ENCODE results near the gene ZNF423. TPM values are rescaled to one million over a fixed set of nuclear protein-coding genes. Genes with fewer than 3 reads are reported as not detected.

Gene ZNF423
- total RNA-seq, 1 donor from 2014 or later, result 10.6 TPM

DNA sequence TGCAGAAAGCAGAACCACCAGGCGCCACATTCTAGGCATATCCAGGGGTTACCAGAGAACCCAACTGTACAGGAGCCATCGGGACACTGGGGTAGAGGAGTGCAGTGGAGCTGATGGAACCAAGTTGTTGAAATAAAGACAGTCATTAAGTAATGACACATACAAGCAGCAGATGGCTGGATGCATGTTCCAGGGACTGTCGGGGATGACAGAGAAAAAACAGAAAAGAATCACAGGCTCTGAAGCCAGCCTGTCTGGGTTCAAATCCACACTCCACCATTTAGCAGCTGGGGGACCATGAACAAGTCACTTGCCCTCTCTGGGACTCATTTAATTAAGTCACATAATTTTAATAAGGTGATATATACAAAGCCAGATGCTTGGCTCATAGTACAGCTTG, 117.1 kb downstream of the ZNF423 start:
- H3K9me3 Mint-ChIP-seq (ENCODE audit: unreplicated experiment), result no peaks in the 10 kb centered on the region
- FAIRE-seq (no peak), DNase-seq (ENCODE audit: low read depth) (no peak)
- H2AFZ ChIP-seq (ENCODE audit: low read depth, low read length), result no peak overlapping the region
- H3K9ac ChIP-seq (ENCODE audit: low read length), result no peak overlapping the region
- H3K4me1 ChIP-seq (ENCODE audit: insufficient read depth, low read length), result no peaks in the 10 kb centered on the region
- no peak overlapping the region for H3K27ac ChIP-seq (ENCODE audit: low read depth, low read length)
- H3K4me2 ChIP-seq (ENCODE audit: low read length), result no peak overlapping the region
- H3K79me2 ChIP-seq (ENCODE audit: insufficient read depth, low read length), result no peaks in the 10 kb centered on the region
- H3K9me3 ChIP-seq (ENCODE audit: insufficient read depth, low read depth, low read length), result no peaks in the 10 kb centered on the region
- TF ChIP-seq, protein P1, sequence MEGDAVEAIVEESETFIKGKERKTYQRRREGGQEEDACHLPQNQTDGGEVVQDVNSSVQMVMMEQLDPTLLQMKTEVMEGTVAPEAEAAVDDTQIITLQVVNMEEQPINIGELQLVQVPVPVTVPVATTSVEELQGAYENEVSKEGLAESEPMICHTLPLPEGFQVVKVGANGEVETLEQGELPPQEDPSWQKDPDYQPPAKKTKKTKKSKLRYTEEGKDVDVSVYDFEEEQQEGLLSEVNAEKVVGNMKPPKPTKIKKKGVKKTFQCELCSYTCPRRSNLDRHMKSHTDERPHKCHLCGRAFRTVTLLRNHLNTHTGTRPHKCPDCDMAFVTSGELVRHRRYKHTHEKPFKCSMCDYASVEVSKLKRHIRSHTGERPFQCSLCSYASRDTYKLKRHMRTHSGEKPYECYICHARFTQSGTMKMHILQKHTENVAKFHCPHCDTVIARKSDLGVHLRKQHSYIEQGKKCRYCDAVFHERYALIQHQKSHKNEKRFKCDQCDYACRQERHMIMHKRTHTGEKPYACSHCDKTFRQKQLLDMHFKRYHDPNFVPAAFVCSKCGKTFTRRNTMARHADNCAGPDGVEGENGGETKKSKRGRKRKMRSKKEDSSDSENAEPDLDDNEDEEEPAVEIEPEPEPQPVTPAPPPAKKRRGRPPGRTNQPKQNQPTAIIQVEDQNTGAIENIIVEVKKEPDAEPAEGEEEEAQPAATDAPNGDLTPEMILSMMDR (IDR thresholded peaks at IDR 0.05; ENCODE audit: insufficient read depth, low read depth, low read length), result no peak
- no peak for TF ChIP-seq EZH2 (IDR thresholded peaks at IDR 0.05; ENCODE audit: insufficient read depth, low read length)
- H3K4me3 Mint-ChIP-seq (ENCODE audit: unreplicated experiment), result no peak overlapping the region
- no peaks in the 10 kb centered on the region for H3K27me3 Mint-ChIP-seq (ENCODE audit: low read depth, unreplicated experiment)
- no peaks in the 10 kb centered on the region for H3K4me1 Mint-ChIP-seq (ENCODE audit: low read depth, unreplicated experiment)
- no peak overlapping the region for H3K4me3 ChIP-seq (ENCODE audit: insufficient read depth, low read depth, low read length)
- no peaks in the 10 kb centered on the region for H3K27me3 ChIP-seq (ENCODE audit: insufficient read depth, low read length)
- H4K20me1 ChIP-seq (ENCODE audit: insufficient read depth, low read length), result no peaks in the 10 kb centered on the region
- H3K27ac Mint-ChIP-seq (ENCODE audit: unreplicated experiment), result no peak overlapping the region
- no peaks in the 10 kb centered on the region for H3K36me3 ChIP-seq (ENCODE audit: insufficient read depth, low read length)
- H3K36me3 Mint-ChIP-seq (ENCODE audit: low read depth, unreplicated experiment), result peaks cover 4% of the 10 kb centered on the region

DNA sequence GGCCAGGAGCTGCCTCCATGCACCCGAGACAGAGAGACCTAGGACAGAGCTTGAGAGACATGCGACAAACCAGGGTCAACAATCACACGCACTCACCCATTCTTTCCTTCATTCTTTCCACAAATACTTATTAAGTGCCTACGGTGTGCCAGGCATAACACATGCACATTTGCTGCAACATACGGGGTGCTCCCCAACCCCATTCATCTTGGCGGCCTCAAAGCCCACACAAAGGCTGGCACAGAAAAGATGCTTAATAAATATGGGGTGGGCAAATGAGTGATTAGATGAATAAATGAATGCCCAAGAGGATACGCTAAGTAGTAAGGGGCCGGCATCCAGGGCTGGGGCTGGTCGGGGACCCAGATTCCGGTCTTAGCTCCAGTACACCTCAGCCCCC, 117.9 kb downstream of the ZNF423 start:
- Histone ChIP-seq H3K9ac (ENCODE audit: low read length) (no peak overlapping the region), H2AFZ (ENCODE audit: low read depth, low read length) (no peak overlapping the region), H3K27ac (ENCODE audit: low read depth, low read length) (no peak overlapping the region), H4K20me1 (ENCODE audit: insufficient read depth, low read length) (no peaks in the 10 kb centered on the region), H3K36me3 (ENCODE audit: insufficient read depth, low read length) (no peaks in the 10 kb centered on the region), H3K9me3 (ENCODE audit: insufficient read depth, low read depth, low read length) (no peaks in the 10 kb centered on the region), H3K4me1 (ENCODE audit: insufficient read depth, low read length) (no peaks in the 10 kb centered on the region), H3K4me3 (ENCODE audit: insufficient read depth, low read depth, low read length) (no peak overlapping the region), H3K4me2 (ENCODE audit: low read length) (no peak overlapping the region), H3K27me3 (ENCODE audit: insufficient read depth, low read length) (no peaks in the 10 kb centered on the region), H3K79me2 (ENCODE audit: insufficient read depth, low read length) (no peaks in the 10 kb centered on the region)
- DNase-seq (ENCODE audit: low read depth) (no peak), FAIRE-seq (no peak)
- Mint-ChIP-seq H3K4me3 (ENCODE audit: unreplicated experiment) (no peak overlapping the region), H3K27ac (ENCODE audit: unreplicated experiment) (no peak overlapping the region), H3K9me3 (ENCODE audit: unreplicated experiment) (no peaks in the 10 kb centered on the region), H3K4me1 (ENCODE audit: low read depth, unreplicated experiment) (no peaks in the 10 kb centered on the region), H3K27me3 (ENCODE audit: low read depth, unreplicated experiment) (no peaks in the 10 kb centered on the region), H3K36me3 (ENCODE audit: low read depth, unreplicated experiment) (peaks cover 4% of the 10 kb centered on the region)
- TF ChIP-seq EZH2 (IDR thresholded peaks at IDR 0.05; ENCODE audit: insufficient read depth, low read length), result no peak
- TF ChIP-seq, protein P1 (IDR thresholded peaks at IDR 0.05; ENCODE audit: insufficient read depth, low read depth, low read length), result no peak

DNA sequence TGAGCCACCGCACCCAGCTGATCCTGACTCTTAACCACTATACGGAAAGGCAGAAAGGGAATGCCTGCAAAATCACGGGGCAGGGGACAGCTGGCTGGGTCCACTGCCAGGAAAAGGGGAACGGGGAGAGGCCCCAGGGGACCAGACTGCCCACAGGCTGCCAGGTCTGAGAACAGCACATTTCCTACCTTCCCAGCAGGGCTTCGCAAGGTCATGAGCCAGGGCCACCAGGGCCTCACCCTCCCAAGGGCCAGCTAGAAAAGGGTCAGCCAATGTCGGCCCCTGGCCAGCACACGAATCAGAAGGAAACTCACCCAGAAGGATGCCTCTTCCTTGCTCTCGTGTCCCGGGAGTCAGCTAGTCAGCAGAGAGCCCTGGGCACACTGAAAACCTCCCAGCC, 118.4 kb downstream of the ZNF423 start:
- no peaks in the 10 kb centered on the region for H4K20me1 ChIP-seq (ENCODE audit: insufficient read depth, low read length)
- no peak overlapping the region for H3K4me3 ChIP-seq (ENCODE audit: insufficient read depth, low read depth, low read length)
- H3K9me3 ChIP-seq (ENCODE audit: insufficient read depth, low read depth, low read length), result no peaks in the 10 kb centered on the region
- peaks cover 4% of the 10 kb centered on the region for H3K36me3 Mint-ChIP-seq (ENCODE audit: low read depth, unreplicated experiment)
- H3K4me2 ChIP-seq (ENCODE audit: low read length), result no peak overlapping the region
- H2AFZ ChIP-seq (ENCODE audit: low read depth, low read length), result no peak overlapping the region
- H3K27me3 Mint-ChIP-seq (ENCODE audit: low read depth, unreplicated experiment), result no peaks in the 10 kb centered on the region
- FAIRE-seq (no peak), DNase-seq (ENCODE audit: low read depth) (no peak)
- no peaks in the 10 kb centered on the region for H3K27me3 ChIP-seq (ENCODE audit: insufficient read depth, low read length)
- no peaks in the 10 kb centered on the region for H3K4me1 ChIP-seq (ENCODE audit: insufficient read depth, low read length)
- no peaks in the 10 kb centered on the region for H3K9me3 Mint-ChIP-seq (ENCODE audit: unreplicated experiment)
- TF ChIP-seq, protein P1 (IDR thresholded peaks at IDR 0.05; ENCODE audit: insufficient read depth, low read depth, low read length), result no peak
- TF ChIP-seq EZH2 (IDR thresholded peaks at IDR 0.05; ENCODE audit: insufficient read depth, low read length), result no peak
- no peaks in the 10 kb centered on the region for H3K36me3 ChIP-seq (ENCODE audit: insufficient read depth, low read length)
- no peak overlapping the region for H3K4me3 Mint-ChIP-seq (ENCODE audit: unreplicated experiment)
- H3K79me2 ChIP-seq (ENCODE audit: insufficient read depth, low read length), result no peaks in the 10 kb centered on the region
- no peaks in the 10 kb centered on the region for H3K4me1 Mint-ChIP-seq (ENCODE audit: low read depth, unreplicated experiment)
- H3K27ac ChIP-seq (ENCODE audit: low read depth, low read length), result no peak overlapping the region
- no peak overlapping the region for H3K27ac Mint-ChIP-seq (ENCODE audit: unreplicated experiment)
- no peak overlapping the region for H3K9ac ChIP-seq (ENCODE audit: low read length)

Data from astrocyte (in vitro differentiated cells and primary cell).